ENCODE data around the gene TYW3. TPM values are rescaled to one million over a fixed set of nuclear protein-coding genes. Genes with fewer than 3 reads are reported as not detected.
"Not testable (repeated sequence)": the region's sequence is repeated elsewhere in the genome, so short reads cannot be mapped to it uniquely, and the experiment has no call there.

Gene TYW3
- total RNA-seq, 2 experiments from 2014 or later: 17.1 to 18.8 TPM

DNA sequence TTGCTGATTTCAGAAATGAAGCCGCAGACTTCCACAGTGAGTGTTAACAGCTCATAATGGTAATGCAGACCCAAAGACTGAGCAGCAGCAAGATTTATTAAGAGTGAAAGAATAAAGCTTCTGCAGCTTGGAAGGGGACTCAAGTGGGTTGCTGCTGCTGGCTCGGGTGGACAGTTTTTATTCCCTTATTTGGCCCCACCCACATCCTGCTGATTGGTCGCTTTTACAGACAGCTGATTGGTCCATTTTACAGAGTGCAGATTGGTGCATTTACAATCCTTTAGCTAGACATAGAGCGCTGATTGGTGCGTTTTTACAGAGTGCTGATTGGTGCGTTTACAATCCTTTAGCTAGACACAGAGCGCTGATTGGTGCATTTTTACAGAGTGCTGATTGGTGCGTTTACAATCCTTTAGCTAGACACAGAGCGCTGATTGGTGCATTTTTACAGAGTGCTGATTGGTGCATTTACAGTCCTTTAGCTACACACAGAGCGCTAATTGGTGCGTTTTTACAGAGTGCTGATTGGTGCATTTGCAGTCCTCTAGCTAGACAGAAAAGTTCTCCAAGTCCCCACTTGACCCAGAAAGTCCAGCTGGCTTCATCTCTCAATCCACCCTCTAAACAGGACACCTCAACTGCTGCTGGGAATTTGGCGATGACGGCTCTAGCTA lies 7.5 kb downstream of the TYW3 start:
- H3K27me3 Mint-ChIP-seq; ATAC-seq (ENCODE audit: low read depth); H3K4me3 Mint-ChIP-seq; DNase-seq; POLR2A ChIA-PET; H3K4me1 Mint-ChIP-seq; H3K27ac Mint-ChIP-seq: not testable (repeated sequence)
- peaks cover 15% of the 10 kb centered on the region for H3K9me3 Mint-ChIP-seq
- H3K36me3 Mint-ChIP-seq: peaks cover 63% of the 10 kb centered on the region

DNA sequence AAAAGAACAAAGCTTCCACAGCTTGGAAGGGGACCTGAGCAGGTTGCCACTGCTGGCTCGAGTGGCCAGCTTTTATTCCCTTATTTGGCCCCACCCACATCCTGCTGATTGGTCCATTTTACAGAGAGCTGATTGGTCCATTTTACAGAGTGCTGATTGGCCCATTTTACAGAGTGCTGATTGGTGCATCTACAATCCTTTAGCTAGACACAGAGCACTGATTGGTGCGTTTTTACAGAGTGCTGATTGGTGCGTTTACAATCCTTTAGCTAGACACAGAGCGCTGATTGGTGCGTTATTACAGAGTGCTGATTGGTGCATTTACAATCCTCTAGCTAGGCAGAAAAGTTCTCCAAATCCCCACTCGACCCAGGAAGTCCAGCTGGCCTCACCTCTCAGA lies 12.3 kb downstream of the TYW3 start:
- not testable (repeated sequence) for ATAC-seq (ENCODE audit: low read depth); DNase-seq; H3K4me3 Mint-ChIP-seq; H3K27me3 Mint-ChIP-seq; H3K27ac Mint-ChIP-seq; H3K4me1 Mint-ChIP-seq
- peaks cover 12% of the 10 kb centered on the region for H3K9me3 Mint-ChIP-seq
- H3K36me3 Mint-ChIP-seq: peaks cover 57% of the 10 kb centered on the region
- POLR2A ChIA-PET: interaction anchor here (1.2 kb wide), 1 partner anchor 12 kb away, joined by 3 read pairs; the partner anchor contains the start of gene TYW3

DNA sequence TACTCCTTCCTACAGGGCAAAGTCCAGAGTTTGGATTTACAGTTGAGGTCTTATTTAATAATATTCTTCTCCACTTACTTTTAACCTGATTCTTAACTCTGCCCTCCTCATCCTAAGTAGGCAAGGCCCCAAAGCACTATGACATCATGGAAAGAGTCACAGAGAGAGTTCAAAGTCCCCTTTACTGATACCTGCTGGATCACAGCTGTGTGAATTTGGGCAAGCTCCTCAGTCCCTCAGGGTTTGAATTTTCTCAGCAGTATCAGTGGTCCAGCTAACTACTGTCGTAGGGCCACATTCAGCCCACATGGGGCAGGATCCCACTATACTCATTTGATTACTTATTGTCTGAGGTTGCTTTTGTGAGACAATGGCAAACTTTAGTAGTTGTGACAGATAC lies 16.0 kb downstream of the TYW3 start:
- no peak overlapping the region for H3K27ac Mint-ChIP-seq
- no peak for ATAC-seq (ENCODE audit: low read depth)
- H3K4me3 Mint-ChIP-seq: no peak overlapping the region
- peaks cover 8% of the 10 kb centered on the region for H3K9me3 Mint-ChIP-seq
- no peak for DNase-seq
- H3K36me3 Mint-ChIP-seq: peaks cover 40% of the 10 kb centered on the region
- POLR2A ChIA-PET: no interaction called here
- no peaks in the 10 kb centered on the region for H3K4me1 Mint-ChIP-seq
- no peaks in the 10 kb centered on the region for H3K27me3 Mint-ChIP-seq

DNA sequence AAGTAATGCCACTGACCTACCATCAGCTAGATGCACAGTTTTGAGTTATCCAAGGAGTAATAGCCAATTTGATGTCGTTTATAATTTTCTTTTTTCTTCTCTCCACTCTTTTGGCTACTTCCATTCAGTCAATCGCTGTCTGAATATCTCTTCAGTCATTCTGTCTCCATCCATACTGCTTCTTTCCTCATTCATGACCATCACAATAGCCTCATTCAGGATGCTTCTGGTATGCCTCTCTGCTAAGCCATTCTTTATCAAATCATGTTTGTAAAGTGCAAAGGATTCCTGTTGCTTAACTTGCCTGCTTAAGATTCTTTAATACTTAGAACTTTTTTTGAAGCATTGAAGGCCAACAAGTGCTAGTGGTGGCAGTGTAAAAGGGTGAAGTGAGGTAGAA lies 20.2 kb downstream of the TYW3 start:
- DNase-seq (no peak), ATAC-seq (ENCODE audit: low read depth) (no peak)
- no peak overlapping the region for H3K27ac Mint-ChIP-seq
- H3K4me3 Mint-ChIP-seq: no peak overlapping the region
- peaks cover 18% of the 10 kb centered on the region for H3K9me3 Mint-ChIP-seq
- peaks cover 59% of the 10 kb centered on the region for H3K36me3 Mint-ChIP-seq
- H3K27me3 Mint-ChIP-seq: no peaks in the 10 kb centered on the region
- POLR2A ChIA-PET: no interaction called here
- H3K4me1 Mint-ChIP-seq: no peaks in the 10 kb centered on the region

DNA sequence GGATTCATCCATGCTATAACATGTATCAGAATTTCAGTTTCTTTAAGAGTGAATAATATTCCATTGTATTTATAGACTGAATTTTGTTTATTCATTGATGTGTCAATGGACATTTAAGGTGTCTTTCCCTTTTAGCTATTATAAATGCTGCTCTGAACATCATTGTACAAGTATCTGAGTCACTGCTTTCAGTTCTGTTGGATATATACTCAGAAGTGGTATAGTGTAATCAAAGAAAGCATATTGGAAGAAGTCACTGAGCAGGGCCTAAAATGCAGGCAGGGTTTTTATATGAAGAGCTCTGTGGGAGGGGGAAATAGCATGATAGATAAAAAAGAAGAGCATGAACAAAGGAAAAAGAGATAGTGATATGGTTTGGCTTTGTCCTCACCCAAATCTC lies 22.5 kb downstream of the TYW3 start:
- no peak for ATAC-seq (ENCODE audit: low read depth)
- peaks cover 68% of the 10 kb centered on the region for H3K36me3 Mint-ChIP-seq
- no peak overlapping the region for H3K4me3 Mint-ChIP-seq
- no peaks in the 10 kb centered on the region for H3K27me3 Mint-ChIP-seq
- H3K9me3 Mint-ChIP-seq: peaks cover 19% of the 10 kb centered on the region
- H3K27ac Mint-ChIP-seq: no peak overlapping the region
- POLR2A ChIA-PET: no interaction called here
- H3K4me1 Mint-ChIP-seq: no peaks in the 10 kb centered on the region
- no peak for DNase-seq

DNA sequence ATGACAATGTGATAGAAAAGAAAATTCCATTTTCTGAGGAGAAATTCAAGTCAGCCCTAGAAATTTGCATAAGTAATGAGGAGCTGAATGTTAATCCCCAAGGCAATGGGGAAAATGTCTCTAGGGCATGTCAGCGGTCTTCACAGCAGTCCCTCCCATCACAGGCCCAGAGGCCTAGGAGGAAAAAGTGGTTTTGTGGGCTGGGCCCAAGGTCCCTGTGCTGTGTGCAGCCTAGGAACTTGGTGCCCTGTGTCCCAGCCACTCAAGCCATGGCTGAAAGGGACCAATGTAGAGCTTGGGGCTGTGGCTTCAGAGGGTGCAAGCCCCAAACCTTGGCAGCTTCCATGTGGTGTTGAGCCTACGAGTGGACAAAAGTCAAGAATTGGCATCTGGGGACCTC lies 23.7 kb downstream of the TYW3 start:
- H3K27ac Mint-ChIP-seq; H3K4me1 Mint-ChIP-seq; ATAC-seq (ENCODE audit: low read depth); H3K4me3 Mint-ChIP-seq; POLR2A ChIA-PET; H3K27me3 Mint-ChIP-seq; DNase-seq: not testable (repeated sequence)
- Mint-ChIP-seq H3K36me3 (peaks cover 72% of the 10 kb centered on the region), H3K9me3 (peaks cover 19% of the 10 kb centered on the region)

DNA sequence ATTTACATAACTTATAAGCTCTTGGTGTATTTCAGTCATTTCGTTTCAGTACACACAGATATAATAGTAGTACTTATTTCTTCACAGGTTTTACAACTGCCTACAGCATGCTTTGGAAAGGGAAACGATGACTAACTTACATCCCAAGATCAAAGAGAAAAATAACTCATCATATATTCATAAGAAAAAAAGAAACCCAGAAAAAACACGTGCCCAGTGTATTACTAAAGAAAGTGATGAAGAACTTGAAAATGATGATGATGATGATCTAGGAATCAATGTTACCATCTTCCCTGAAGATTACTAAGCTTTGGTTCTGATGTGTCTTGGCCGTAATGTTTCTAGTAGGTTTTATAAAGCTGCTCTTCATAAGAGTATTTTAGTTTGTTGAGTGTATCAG lies 30.9 kb downstream of the TYW3 start:
- peaks cover 40% of the 10 kb centered on the region for H3K36me3 Mint-ChIP-seq
- H3K27me3 Mint-ChIP-seq: no peaks in the 10 kb centered on the region
- H3K4me3 Mint-ChIP-seq: no peak overlapping the region
- DNase-seq (no peak), ATAC-seq (ENCODE audit: low read depth) (no peak)
- peaks cover 4% of the 10 kb centered on the region for H3K4me1 Mint-ChIP-seq
- POLR2A ChIA-PET: no interaction called here
- no peaks in the 10 kb centered on the region for H3K9me3 Mint-ChIP-seq
- H3K27ac Mint-ChIP-seq: no peak overlapping the region

DNA sequence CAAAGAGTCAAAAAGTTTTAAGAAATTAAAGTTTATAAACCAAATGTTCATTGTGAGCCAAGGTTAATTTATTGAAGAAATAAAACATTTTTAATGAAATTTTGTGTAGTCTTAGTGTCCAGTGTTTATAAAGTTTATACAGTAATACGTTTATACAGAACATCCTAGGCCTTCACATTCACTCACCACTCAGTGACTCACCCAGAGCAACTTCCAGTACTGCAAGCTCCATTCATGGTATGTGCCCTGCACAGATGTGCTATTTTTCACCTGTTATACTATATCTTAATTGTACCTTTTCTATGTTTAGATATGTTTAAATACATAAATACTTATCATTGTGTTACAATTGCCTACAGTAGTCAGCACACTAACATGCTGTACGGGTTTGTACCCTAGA lies 33.6 kb downstream of the TYW3 start:
- Mint-ChIP-seq H3K4me3 (no peak overlapping the region), H3K36me3 (peaks cover 19% of the 10 kb centered on the region), H3K27me3 (no peaks in the 10 kb centered on the region), H3K4me1 (peaks cover 4% of the 10 kb centered on the region), H3K9me3 (no peaks in the 10 kb centered on the region), H3K27ac (no peak overlapping the region)
- ATAC-seq (ENCODE audit: low read depth) (no peak), DNase-seq (no peak)
- POLR2A ChIA-PET: no interaction called here

DNA sequence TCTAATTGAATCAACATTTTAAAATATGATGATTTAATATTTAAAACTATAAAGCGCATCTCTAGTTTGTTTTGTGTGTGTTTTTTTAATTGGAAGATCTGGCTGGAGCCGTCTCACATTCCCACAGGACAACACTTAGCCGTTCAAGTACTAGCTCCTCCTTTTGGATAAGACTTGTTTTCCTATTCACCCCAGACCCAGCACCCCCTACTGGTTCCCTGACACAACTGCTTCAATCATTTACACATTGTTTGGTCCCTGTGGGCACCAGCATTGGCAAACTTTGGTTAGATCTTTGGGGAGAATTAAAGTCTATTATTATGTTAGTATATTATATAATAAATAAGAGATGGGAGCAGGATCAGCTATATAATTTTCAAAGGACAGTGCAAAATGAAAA lies 34.5 kb downstream of the TYW3 start:
- ATAC-seq (ENCODE audit: low read depth) (no peak), DNase-seq (no peak)
- Mint-ChIP-seq H3K4me3 (no peak overlapping the region), H3K4me1 (peaks cover 4% of the 10 kb centered on the region), H3K27ac (no peak overlapping the region), H3K27me3 (no peaks in the 10 kb centered on the region), H3K9me3 (no peaks in the 10 kb centered on the region), H3K36me3 (peaks cover 14% of the 10 kb centered on the region)
- POLR2A ChIA-PET: no interaction called here

DNA sequence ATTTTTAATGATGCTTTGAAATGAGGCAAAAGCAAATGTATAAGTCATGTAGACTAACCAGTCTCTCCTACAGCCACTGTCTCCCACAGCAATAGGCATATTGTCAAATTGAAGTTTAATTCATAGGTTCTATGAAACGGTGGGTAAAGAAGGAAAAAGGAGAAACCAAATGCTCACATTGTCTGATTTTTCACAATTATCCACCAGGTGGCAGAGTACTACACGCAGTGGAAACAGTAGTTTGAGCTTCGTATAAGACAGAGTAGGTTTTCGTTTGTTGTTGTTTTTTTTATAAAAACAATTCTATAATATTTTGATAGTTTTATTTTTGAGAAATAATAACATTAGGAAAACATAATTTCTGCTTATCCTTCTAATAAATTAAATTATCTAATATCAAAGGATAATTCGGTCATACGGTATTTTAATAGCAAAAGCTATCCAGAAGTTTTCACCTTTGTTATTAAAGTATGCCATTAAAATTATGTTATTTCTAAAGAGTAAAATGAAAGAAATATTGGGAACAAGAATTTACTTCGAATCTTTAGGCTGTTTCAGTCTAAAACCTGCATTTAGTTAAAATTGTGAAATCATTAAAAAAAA lies 39.1 kb downstream of the TYW3 start:
- peaks cover 7% of the 10 kb centered on the region for H3K27me3 Mint-ChIP-seq
- H3K27ac Mint-ChIP-seq: no peak overlapping the region
- ATAC-seq (ENCODE audit: low read depth) (no peak), DNase-seq (no peak)
- no peaks in the 10 kb centered on the region for H3K4me1 Mint-ChIP-seq
- H3K9me3 Mint-ChIP-seq: no peaks in the 10 kb centered on the region
- H3K4me3 Mint-ChIP-seq: no peak overlapping the region
- no peaks in the 10 kb centered on the region for H3K36me3 Mint-ChIP-seq
- POLR2A ChIA-PET: no interaction called here

DNA sequence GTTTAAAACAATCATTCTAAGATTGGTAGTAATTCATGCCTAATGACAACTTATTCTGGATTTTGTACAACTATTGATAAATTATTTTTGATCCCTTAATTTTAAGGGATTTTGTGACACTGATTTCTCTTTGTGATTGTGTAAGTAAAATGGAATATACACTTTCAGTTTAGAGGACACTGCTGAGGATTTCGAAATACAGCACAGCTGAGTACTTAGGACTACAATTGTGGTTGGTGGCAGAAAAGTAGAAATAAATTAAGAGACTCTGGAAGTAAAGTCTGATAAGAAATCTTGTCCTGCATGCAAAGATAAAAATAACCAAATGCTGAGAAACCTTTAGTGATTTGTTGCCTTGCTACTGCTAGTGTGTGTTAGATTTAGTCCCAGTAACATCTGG lies 40.0 kb downstream of the TYW3 start:
- H3K27me3 Mint-ChIP-seq: peaks cover 8% of the 10 kb centered on the region
- no peak for DNase-seq
- H3K9me3 Mint-ChIP-seq: no peaks in the 10 kb centered on the region
- no peak overlapping the region for H3K27ac Mint-ChIP-seq
- POLR2A ChIA-PET: no interaction called here
- H3K4me1 Mint-ChIP-seq: no peaks in the 10 kb centered on the region
- H3K36me3 Mint-ChIP-seq: no peaks in the 10 kb centered on the region
- ATAC-seq (ENCODE audit: low read depth): no peak
- H3K4me3 Mint-ChIP-seq: no peak overlapping the region

DNA sequence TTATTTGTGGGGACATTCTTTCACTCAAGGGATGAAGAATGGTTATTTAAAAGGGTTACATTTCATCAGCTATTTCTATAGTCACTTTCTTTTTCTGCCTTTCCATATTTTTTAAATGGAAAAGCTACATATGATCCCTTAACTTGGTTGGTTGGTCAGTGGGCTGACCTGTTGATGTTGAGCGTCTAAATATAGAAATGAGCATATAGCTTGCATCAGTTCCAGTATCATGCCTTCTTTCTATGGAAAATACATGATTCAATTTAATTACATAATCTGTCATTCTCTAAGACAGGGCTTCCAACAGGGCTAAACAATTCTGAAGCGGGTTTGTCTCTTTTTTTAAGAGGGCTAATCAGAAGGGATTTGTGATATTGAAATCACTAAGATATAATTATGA lies 40.6 kb downstream of the TYW3 start:
- ATAC-seq (ENCODE audit: low read depth): no peak
- no peak for DNase-seq
- no peak overlapping the region for H3K27ac Mint-ChIP-seq
- POLR2A ChIA-PET: no interaction called here
- H3K4me1 Mint-ChIP-seq: no peaks in the 10 kb centered on the region
- no peaks in the 10 kb centered on the region for H3K36me3 Mint-ChIP-seq
- no peak overlapping the region for H3K4me3 Mint-ChIP-seq
- H3K27me3 Mint-ChIP-seq: peaks cover 13% of the 10 kb centered on the region
- no peaks in the 10 kb centered on the region for H3K9me3 Mint-ChIP-seq

DNA sequence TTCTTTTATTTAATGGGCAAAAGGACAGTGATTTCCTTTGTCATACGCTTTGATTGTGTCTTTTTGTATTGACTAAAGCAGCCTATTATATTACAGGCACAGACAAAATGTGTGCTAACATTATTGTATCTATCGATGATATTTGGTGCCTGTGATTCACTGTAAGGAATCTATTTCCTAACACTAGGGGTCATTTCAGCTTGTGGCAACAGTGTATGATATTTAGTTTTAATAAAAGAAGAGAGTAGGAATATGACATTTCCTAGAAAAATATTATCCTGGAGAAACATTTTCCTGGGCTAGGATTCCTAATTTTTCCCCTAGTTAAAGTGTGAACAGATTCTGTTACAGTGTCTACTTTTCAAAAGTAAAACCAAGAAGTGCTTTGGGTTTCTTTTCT lies 42.8 kb downstream of the TYW3 start:
- H3K9me3 Mint-ChIP-seq: no peaks in the 10 kb centered on the region
- H3K27me3 Mint-ChIP-seq: peaks cover 22% of the 10 kb centered on the region
- no peak overlapping the region for H3K27ac Mint-ChIP-seq
- no peak for DNase-seq
- H3K4me3 Mint-ChIP-seq: no peak overlapping the region
- no peaks in the 10 kb centered on the region for H3K4me1 Mint-ChIP-seq
- H3K36me3 Mint-ChIP-seq: no peaks in the 10 kb centered on the region
- POLR2A ChIA-PET: no interaction called here
- no peak for ATAC-seq (ENCODE audit: low read depth)

DNA sequence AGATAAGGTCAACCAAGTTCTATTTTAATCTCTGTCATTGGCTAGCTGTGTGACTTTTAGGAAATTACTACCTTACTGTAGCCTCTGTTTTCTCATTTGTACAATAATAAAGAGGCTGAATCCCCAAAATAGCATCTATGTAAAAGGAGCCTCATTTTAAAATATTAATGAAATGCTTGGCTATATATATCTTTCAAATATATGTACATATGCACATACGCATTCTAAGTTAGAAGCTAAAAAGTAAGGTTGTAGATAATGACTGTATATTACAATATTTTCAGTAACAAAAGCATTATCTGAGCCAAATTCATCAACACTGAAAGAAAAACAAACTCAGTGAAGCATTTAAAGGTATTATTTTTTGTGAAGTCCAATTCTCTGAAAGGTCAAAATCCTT lies 44.6 kb downstream of the TYW3 start:
- Mint-ChIP-seq H3K27me3 (peaks cover 22% of the 10 kb centered on the region), H3K27ac (no peak overlapping the region), H3K36me3 (no peaks in the 10 kb centered on the region), H3K4me3 (no peak overlapping the region), H3K4me1 (no peaks in the 10 kb centered on the region), H3K9me3 (no peaks in the 10 kb centered on the region)
- ATAC-seq (ENCODE audit: low read depth) (no peak), DNase-seq (no peak)
- POLR2A ChIA-PET: no interaction called here

All from activated naive CD8-positive, alpha-beta T cell treated with anti-CD3 and anti-CD28 coated beads, Interleukin-2, amount 10 ng/mL, durations not matched to agents 7 days and 5 days (primary cell).